ENCODE measurements around the gene NCBP2L. TPM values are rescaled to one million over a fixed set of nuclear protein-coding genes. Genes with fewer than 3 reads are reported as not detected.

The NCBP2L gene
- total RNA-seq, result not detected in 2 replicates
- polyA plus RNA-seq, result not detected in 2 replicates
- polyA plus RNA-seq (2012), result not detected in 2 replicates
- polyA minus RNA-seq (ENCODE audit: low replicate concordance), result not detected in 2 replicates

- Histone ChIP-seq H3K4me2 (ENCODE audit: extremely low read depth, insufficient read depth, low read length) (peak within 1 kb of the TSS; percentile 75), H3K9me3 (ENCODE audit: control insufficient read depth, insufficient read depth, low read depth, low read length) (no peaks in the 10 kb centered on the region), H3K4me1 (ENCODE audit: control insufficient read depth, extremely low read depth, insufficient read depth, low read length) (peaks cover 3% of the 10 kb centered on the region), H3K9ac (ENCODE audit: insufficient read depth, low read length) (no peak within 1 kb of the TSS), H3K27ac (ENCODE audit: insufficient read depth, low read length) (no peak within 1 kb of the TSS), H3K4me3 (replicated peaks in 1 of 4; ENCODE audit: control extremely low read depth in 1 of 4, insufficient read depth in 1 of 4, low read depth in 3 of 4, low read length in 4 of 4) (peak within 1 kb of the TSS; percentile 4 to 61 (median 42)), H2AFZ (ENCODE audit: low read length) (peak within 1 kb of the TSS; percentile 59), H3K79me2 (ENCODE audit: control insufficient read depth, insufficient read depth, low read length) (no peaks in the 10 kb centered on the region), H3K36me3 (ENCODE audit: control insufficient read depth, insufficient read depth, low read length) (no peaks in the 10 kb centered on the region), H4K20me1 (ENCODE audit: control insufficient read depth, extremely low read depth, insufficient read depth, low read length) (no peaks in the 10 kb centered on the region), H3K27me3 (ENCODE audit: control insufficient read depth, insufficient read depth, low read length) (peaks cover 13% of the 10 kb centered on the region)
- TF ChIP-seq EZH2 (IDR thresholded peaks at IDR 0.05; ENCODE audit: low read length, missing control alignments) (no peak), CTCF (conservative IDR thresholded peaks at IDR 0.05 in 1 of 2, IDR thresholded peaks at IDR 0.05 in 1 of 2; ENCODE audit: low read depth in 1 of 2, low read length in 2 of 2) (no peak)
- DNase-seq (ENCODE audit: low read depth in 2 of 2), result no peak
Observed at GRCh38 chrX:107777536-107777832, at the start of gene NCBP2L. Gene NCBP2L (plus strand): TSS chrX:107777733. CDS start chrX:107794221, 16,488 bp downstream.

GRCh38 chrX:107728371-107729099 is 49.0 kb upstream of the NCBP2L start:
- no peak for DNase-seq (ENCODE audit: low read depth in 2 of 2)
- Histone ChIP-seq H3K36me3 (ENCODE audit: control insufficient read depth, insufficient read depth, low read length) (no peaks in the 10 kb centered on the region), H3K9ac (ENCODE audit: insufficient read depth, low read length) (no peak overlapping the region), H3K4me1 (ENCODE audit: control insufficient read depth, extremely low read depth, insufficient read depth, low read length) (no peaks in the 10 kb centered on the region), H3K79me2 (ENCODE audit: control insufficient read depth, insufficient read depth, low read length) (no peaks in the 10 kb centered on the region), H3K9me3 (ENCODE audit: control insufficient read depth, insufficient read depth, low read depth, low read length) (no peaks in the 10 kb centered on the region), H3K4me2 (ENCODE audit: extremely low read depth, insufficient read depth, low read length) (no peak overlapping the region), H4K20me1 (ENCODE audit: control insufficient read depth, extremely low read depth, insufficient read depth, low read length) (no peaks in the 10 kb centered on the region), H3K27me3 (ENCODE audit: control insufficient read depth, insufficient read depth, low read length) (no peaks in the 10 kb centered on the region), H3K27ac (ENCODE audit: insufficient read depth, low read length) (no peak overlapping the region), H3K4me3 (replicated peaks in 1 of 4; ENCODE audit: control extremely low read depth in 1 of 4, insufficient read depth in 1 of 4, low read depth in 3 of 4, low read length in 4 of 4) (no peak overlapping the region), H2AFZ (ENCODE audit: low read length) (no peak overlapping the region)
- TF ChIP-seq EZH2 (IDR thresholded peaks at IDR 0.05; ENCODE audit: low read length, missing control alignments) (no peak), CTCF (conservative IDR thresholded peaks at IDR 0.05 in 1 of 2, IDR thresholded peaks at IDR 0.05 in 1 of 2; ENCODE audit: low read depth in 1 of 2, low read length in 2 of 2) (no peak)

GRCh38 chrX:107729558-107730297 is 47.8 kb upstream of the NCBP2L start:
- no peak overlapping the region for H3K27ac ChIP-seq (ENCODE audit: insufficient read depth, low read length)
- H3K4me2 ChIP-seq (ENCODE audit: extremely low read depth, insufficient read depth, low read length), result no peak overlapping the region

More at GRCh38 chrX:107729558-107730297, 47.8 kb upstream of the NCBP2L start:
- Histone ChIP-seq H3K9ac (ENCODE audit: insufficient read depth, low read length) (no peak overlapping the region), H3K36me3 (ENCODE audit: control insufficient read depth, insufficient read depth, low read length) (no peaks in the 10 kb centered on the region), H2AFZ (ENCODE audit: low read length) (no peak overlapping the region), H3K4me1 (ENCODE audit: control insufficient read depth, extremely low read depth, insufficient read depth, low read length) (no peaks in the 10 kb centered on the region), H3K4me3 (replicated peaks in 1 of 4; ENCODE audit: control extremely low read depth in 1 of 4, insufficient read depth in 1 of 4, low read depth in 3 of 4, low read length in 4 of 4) (no peak overlapping the region), H4K20me1 (ENCODE audit: control insufficient read depth, extremely low read depth, insufficient read depth, low read length) (no peaks in the 10 kb centered on the region), H3K9me3 (ENCODE audit: control insufficient read depth, insufficient read depth, low read depth, low read length) (no peaks in the 10 kb centered on the region), H3K79me2 (ENCODE audit: control insufficient read depth, insufficient read depth, low read length) (no peaks in the 10 kb centered on the region), H3K27me3 (ENCODE audit: control insufficient read depth, insufficient read depth, low read length) (no peaks in the 10 kb centered on the region)
- TF ChIP-seq CTCF (conservative IDR thresholded peaks at IDR 0.05 in 1 of 2, IDR thresholded peaks at IDR 0.05 in 1 of 2; ENCODE audit: low read depth in 1 of 2, low read length in 2 of 2) (no peak), EZH2 (IDR thresholded peaks at IDR 0.05; ENCODE audit: low read length, missing control alignments) (no peak)
- no peak for DNase-seq (ENCODE audit: low read depth in 2 of 2)
